GM20000 (cell line): ENCODE results near the gene POU2F3.

Experiments
- DNase-seq: peaks from one replicate; pipeline ENCODE4 v3.0.0; 2012; ENCODE audit warnings: low spot score
- TF ChIP-seq, protein P1 (sequence below): IDR thresholded peaks from 2 replicates; pipeline ENCODE4 v1.5.1; 2012; ENCODE audit warnings: mild to moderate bottlenecking, control low read depth; ENCODE audit errors: extremely low read depth, missing control alignments

POU2F3 gene

DNA sequence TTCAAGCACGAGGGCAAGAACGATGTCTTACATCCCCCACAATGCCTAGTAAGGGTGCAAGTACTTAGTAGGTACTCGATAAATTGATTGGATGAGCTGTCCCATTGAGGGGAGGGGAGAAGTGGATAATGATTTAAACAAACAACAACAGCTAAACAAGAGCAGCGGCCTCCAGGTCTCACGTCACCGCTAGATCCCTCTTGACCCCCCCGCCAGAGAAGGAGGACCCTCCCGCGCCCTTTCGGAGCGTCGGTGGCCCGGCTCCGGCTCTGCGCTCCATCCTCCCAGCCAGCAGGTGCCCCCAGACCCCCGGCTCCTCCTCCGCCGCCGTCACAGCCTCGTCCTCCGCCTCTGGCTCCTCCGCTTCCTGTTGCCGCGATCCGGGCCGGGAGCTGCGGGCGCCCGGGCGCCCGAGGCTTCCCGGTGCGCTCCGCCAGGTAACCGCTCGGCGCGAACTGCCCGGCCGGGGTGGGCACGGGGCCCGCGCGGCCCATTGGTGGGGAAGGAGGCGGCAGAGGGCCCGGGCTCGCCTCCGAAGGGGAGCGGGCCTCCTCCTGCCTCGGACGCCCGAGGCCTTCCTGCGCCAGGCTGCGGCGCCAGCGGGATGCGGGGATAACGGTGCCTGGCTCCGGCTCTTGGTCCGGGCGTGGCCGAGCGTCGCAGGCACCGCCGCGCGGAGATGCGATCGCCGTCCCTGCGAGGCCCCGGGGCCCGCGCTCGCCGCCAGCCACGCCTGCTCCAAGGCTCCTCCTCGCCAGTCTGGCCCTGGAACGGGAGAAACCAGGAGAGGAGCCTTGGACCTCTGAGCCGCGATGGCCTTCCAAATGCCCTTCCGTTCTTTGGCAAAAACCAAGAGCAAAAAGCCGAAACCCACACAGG, 85.2 kb downstream of the POU2F3 start, which contains the start of gene TLCD5:
TSS of gene TLCD5 (plus strand) at position 368 of the 879 bp plus-strand sequence. CDS start 2,143 bp downstream, outside the sequence.
- peak; percentile 81 for DNase-seq
- TF ChIP-seq, protein P1, sequence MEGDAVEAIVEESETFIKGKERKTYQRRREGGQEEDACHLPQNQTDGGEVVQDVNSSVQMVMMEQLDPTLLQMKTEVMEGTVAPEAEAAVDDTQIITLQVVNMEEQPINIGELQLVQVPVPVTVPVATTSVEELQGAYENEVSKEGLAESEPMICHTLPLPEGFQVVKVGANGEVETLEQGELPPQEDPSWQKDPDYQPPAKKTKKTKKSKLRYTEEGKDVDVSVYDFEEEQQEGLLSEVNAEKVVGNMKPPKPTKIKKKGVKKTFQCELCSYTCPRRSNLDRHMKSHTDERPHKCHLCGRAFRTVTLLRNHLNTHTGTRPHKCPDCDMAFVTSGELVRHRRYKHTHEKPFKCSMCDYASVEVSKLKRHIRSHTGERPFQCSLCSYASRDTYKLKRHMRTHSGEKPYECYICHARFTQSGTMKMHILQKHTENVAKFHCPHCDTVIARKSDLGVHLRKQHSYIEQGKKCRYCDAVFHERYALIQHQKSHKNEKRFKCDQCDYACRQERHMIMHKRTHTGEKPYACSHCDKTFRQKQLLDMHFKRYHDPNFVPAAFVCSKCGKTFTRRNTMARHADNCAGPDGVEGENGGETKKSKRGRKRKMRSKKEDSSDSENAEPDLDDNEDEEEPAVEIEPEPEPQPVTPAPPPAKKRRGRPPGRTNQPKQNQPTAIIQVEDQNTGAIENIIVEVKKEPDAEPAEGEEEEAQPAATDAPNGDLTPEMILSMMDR = no peak

DNA sequence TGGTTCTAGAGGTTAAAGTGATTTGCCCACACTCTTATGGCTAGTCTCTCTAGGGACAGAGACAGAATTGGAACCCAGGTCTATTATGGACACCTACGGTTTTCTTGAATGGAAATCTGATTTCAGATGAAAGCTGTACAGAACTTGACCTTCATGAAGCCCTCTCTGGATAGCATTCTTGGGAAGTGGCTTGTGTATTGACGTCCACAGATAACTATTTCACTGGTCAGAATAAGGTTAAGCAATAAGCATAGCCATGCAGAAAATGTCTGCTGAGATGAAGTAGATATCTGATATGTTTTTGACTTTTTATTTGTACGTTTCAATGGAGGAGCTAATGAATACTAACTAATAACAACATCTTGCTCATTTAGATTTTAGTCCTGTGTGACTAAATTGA, 86.3 kb downstream of the POU2F3 start:
- DNase-seq = no peak
- TF ChIP-seq, protein P1 = no peak

DNA sequence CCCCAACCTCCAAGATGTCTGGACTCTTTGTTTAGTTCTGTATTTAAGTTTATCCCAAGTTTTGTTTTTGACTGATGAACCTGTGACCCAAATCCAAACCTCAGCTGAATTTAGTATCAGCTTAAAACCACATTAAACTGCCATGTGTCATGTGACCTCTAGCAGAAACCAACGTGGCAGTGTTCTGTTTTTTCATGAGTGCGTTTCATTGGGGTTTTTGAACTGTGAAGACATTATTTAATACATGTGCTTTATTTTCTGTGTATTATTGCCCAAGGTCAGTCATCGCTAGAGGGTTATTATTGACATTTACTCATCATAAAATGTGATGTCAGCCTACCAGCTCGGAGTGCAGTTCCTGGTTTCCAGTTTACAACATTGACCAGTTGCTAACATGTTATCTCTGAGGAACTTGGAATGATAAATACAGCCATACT, 86.9 kb downstream of the POU2F3 start:
- TF ChIP-seq, protein P1 = no peak
- DNase-seq = no peak

DNA sequence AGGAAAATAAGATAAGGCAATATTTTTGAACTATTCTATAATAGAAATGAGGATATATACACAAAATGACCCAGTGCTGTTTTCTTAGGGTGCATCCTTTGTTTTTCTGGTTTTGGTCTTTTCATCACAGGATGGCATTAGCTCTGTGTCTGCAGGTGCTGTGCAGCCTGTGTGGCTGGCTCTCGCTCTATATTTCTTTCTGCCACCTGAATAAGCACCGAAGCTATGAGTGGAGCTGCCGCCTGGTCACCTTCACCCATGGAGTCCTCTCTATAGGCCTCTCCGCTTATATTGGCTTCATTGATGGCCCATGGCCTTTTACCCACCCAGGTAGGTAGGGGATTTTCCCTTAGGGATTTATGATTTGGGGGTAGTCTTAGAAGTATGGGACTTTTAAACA, 87.4 kb downstream of the POU2F3 start:
- TF ChIP-seq, protein P1 = no peak
- DNase-seq = no peak

DNA sequence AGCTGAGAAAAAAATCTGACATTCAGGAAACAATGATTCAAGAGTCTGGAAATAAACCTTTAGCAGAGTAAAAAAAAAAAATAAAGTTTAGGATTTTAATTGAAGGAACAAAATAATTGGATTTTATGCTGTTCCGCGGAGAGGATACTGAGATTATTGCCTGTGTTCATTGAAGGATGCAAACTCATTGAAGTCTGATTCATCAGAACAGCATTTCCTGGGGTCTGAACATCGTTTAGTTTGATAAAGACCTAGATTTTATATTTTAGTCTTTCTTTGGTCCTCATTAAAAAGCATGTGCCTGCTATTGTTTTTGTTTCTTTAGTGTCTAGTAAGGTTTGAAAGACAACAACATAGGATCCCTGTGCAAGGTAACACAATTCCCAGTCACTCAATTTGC, 89.6 kb downstream of the POU2F3 start:
- TF ChIP-seq, protein P1 = no peak
- no peak for DNase-seq

DNA sequence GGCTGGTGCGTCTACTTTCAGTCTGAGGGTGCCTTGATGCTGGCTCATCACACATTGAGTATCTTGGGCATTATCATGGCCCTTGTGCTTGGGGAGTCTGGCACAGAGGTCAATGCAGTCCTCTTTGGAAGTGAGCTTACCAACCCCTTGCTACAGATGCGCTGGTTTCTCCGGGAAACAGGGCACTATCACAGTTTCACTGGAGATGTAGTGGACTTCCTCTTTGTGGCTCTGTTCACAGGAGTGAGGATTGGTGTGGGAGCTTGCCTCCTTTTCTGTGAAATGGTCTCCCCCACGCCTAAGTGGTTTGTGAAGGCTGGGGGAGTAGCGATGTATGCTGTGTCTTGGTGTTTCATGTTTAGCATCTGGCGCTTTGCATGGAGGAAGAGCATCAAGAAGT, 90.1 kb downstream of the POU2F3 start:
- no peak for DNase-seq
- TF ChIP-seq, protein P1 = no peak

DNA sequence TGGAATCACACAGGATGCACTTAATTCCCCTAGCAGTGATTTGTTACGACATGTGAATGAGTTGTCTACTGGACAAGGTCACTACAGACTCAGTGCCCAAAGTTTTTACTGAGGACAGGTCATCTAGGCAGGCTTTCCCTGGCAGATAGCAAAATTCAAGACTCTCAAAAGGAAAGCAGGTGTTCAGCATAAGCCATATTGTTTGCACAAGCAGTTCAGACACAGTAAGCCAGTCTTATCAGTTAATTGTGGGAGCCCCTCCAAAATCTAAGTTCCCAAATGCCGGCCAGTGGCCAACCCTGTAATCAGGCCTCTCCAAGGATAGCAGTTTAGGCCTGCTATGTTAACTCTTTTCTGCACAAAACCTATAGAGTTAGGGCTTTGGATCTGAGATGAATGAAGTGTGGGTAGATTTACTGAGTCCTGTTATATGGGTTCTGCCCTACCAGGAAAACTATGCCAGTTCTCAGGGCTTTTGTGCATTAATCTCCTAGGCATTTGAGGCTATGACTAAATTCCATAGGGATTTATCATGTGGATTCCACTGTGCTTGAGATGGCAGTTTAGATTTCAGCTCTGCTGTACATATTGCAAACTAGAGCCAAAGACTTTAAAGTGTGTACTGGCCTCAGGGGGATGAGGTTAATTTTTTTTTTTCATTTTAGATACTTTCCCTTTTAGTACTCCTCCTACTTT, 91.5 kb downstream of the POU2F3 start:
- TF ChIP-seq, protein P1 = no peak
- DNase-seq = no peak
